ENCODE measurements around the gene CD300LF. TPM values are rescaled to one million over a fixed set of nuclear protein-coding genes. Genes with fewer than 3 reads are reported as not detected.
A peak's percentile ranks its signal among the peaks of the same experiment; 100 is the strongest.

Gene CD300LF
- total and polyA plus RNA-seq, 2 experiments from 2014 or later = not detected

- DNase-seq (ENCODE audit: low spot score) (no peak), ATAC-seq (peak; percentile 34)
- H3K36me3 Mint-ChIP-seq (ENCODE audit: low read depth) = no peaks in the 10 kb centered on the region; the same call in 1 of the 3 replicates
- H3K4me2 ChIP-seq = peak overlapping the region; percentile 71
- no peaks in the 10 kb centered on the region for H3K27me3 ChIP-seq (ENCODE audit: insufficient read depth)
- TF ChIP-seq, protein P1, sequence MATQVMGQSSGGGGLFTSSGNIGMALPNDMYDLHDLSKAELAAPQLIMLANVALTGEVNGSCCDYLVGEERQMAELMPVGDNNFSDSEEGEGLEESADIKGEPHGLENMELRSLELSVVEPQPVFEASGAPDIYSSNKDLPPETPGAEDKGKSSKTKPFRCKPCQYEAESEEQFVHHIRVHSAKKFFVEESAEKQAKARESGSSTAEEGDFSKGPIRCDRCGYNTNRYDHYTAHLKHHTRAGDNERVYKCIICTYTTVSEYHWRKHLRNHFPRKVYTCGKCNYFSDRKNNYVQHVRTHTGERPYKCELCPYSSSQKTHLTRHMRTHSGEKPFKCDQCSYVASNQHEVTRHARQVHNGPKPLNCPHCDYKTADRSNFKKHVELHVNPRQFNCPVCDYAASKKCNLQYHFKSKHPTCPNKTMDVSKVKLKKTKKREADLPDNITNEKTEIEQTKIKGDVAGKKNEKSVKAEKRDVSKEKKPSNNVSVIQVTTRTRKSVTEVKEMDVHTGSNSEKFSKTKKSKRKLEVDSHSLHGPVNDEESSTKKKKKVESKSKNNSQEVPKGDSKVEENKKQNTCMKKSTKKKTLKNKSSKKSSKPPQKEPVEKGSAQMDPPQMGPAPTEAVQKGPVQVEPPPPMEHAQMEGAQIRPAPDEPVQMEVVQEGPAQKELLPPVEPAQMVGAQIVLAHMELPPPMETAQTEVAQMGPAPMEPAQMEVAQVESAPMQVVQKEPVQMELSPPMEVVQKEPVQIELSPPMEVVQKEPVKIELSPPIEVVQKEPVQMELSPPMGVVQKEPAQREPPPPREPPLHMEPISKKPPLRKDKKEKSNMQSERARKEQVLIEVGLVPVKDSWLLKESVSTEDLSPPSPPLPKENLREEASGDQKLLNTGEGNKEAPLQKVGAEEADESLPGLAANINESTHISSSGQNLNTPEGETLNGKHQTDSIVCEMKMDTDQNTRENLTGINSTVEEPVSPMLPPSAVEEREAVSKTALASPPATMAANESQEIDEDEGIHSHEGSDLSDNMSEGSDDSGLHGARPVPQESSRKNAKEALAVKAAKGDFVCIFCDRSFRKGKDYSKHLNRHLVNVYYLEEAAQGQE (IDR thresholded peaks at IDR 0.05; ENCODE audit: unreplicated experiment) = peak; percentile 45
- TF ChIP-seq ZNF331 (CRISPR knock-in tag; IDR thresholded peaks at IDR 0.05; ENCODE audit: low read depth) = no peak
- peaks cover 12% of the 10 kb centered on the region for H3K27me3 Mint-ChIP-seq (ENCODE audit: insufficient read depth, low read depth, poor library complexity)
- peak overlapping the region; percentile 76 for H3K27ac ChIP-seq (ENCODE audit: low read depth)
- H2AFZ ChIP-seq = no peak overlapping the region
- H3K4me1 ChIP-seq (ENCODE audit: insufficient read depth) = peaks cover 41% of the 10 kb centered on the region
- peaks cover 35% of the 10 kb centered on the region for H4K20me1 ChIP-seq (replicated peaks; ENCODE audit: insufficient read depth)
- no peaks in the 10 kb centered on the region for H3K9me2 ChIP-seq (ENCODE audit: insufficient read depth)
- H3F3A ChIP-seq (replicated peaks; ENCODE audit: low read depth) = no peaks in the 10 kb centered on the region
- peak overlapping the region; percentile 44 for H3K4me3 Mint-ChIP-seq
- H3K9me3 Mint-ChIP-seq = no peaks in the 10 kb centered on the region
- peak overlapping the region; percentile 35; the same call in 1 of the 2 replicates for H3K4me3 ChIP-seq
- peaks cover 54% of the 10 kb centered on the region for H3K79me2 ChIP-seq (replicated peaks; ENCODE audit: insufficient read depth)
- H3K4me1 Mint-ChIP-seq = peaks cover 60% of the 10 kb centered on the region
- H3K36me3 ChIP-seq (ENCODE audit: insufficient read depth) = no peaks in the 10 kb centered on the region
- peak overlapping the region; percentile 96 for H3K27ac Mint-ChIP-seq
Observed at GRCh38 chr17:74760404-74761105, 47.8 kb upstream of the CD300LF start.

DNA sequence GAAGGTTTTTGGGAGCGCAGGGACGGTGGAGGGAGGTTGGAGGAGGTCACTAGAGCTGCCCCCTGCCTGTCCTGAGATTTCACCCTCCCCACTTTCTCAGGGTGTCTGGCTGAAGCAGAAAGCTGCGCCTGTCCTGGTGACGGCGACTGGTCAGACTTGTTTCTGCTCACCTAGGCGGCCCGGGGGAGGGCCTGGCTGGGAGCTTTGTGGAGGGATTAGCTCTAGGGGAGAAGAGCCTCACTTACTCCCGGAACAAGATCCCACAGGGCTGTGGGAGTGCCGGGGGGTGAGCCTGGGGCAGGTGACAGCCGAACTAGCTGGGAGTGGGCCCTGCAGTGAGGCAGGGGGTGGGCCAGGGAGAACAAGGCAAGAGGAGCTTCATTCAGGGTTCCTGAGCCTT lies 47.2 kb upstream of the CD300LF start:
- Mint-ChIP-seq H3K4me1 (peaks cover 60% of the 10 kb centered on the region), H3K9me3 (no peaks in the 10 kb centered on the region), H3K27ac (peak overlapping the region; percentile 96), H3K27me3 (ENCODE audit: insufficient read depth, low read depth, poor library complexity) (peaks cover 12% of the 10 kb centered on the region), H3K36me3 (ENCODE audit: low read depth) (no peaks in the 10 kb centered on the region; the same call in 1 of the 3 replicates), H3K4me3 (peak overlapping the region; percentile 44; the same call in 1 of the 3 replicates)
- H2AFZ ChIP-seq = no peak overlapping the region
- no peaks in the 10 kb centered on the region for H3K9me2 ChIP-seq (ENCODE audit: insufficient read depth)
- DNase-seq (ENCODE audit: low spot score) (peak; percentile 54), ATAC-seq (peak; percentile 73)
- H3K4me1 ChIP-seq (ENCODE audit: insufficient read depth) = peaks cover 41% of the 10 kb centered on the region
- H3K27me3 ChIP-seq (ENCODE audit: insufficient read depth) = no peaks in the 10 kb centered on the region
- no peaks in the 10 kb centered on the region for H3K36me3 ChIP-seq (ENCODE audit: insufficient read depth)
- H3K4me2 ChIP-seq = peak overlapping the region; percentile 71
- H3K4me3 ChIP-seq = peak overlapping the region; percentile 35; the same call in 1 of the 2 replicates
- H3F3A ChIP-seq (replicated peaks; ENCODE audit: low read depth) = no peaks in the 10 kb centered on the region
- peak overlapping the region; percentile 76 for H3K27ac ChIP-seq (ENCODE audit: low read depth)
- H4K20me1 ChIP-seq (replicated peaks; ENCODE audit: insufficient read depth) = peaks cover 41% of the 10 kb centered on the region
- peaks cover 60% of the 10 kb centered on the region for H3K79me2 ChIP-seq (replicated peaks; ENCODE audit: insufficient read depth)
- TF ChIP-seq EZH2 (IDR thresholded peaks at IDR 0.05; ENCODE audit: low read depth, unreplicated experiment) = no peak
- TF ChIP-seq JUNB (IDR thresholded peaks at IDR 0.05; ENCODE audit: unreplicated experiment) = no peak
- no peak for TF ChIP-seq ZNF114 (CRISPR knock-in tag; IDR thresholded peaks at IDR 0.05)
- TF ChIP-seq NANOG (IDR thresholded peaks at IDR 0.05; ENCODE audit: borderline replicate concordance) = no peak
- TF ChIP-seq, protein P2, sequence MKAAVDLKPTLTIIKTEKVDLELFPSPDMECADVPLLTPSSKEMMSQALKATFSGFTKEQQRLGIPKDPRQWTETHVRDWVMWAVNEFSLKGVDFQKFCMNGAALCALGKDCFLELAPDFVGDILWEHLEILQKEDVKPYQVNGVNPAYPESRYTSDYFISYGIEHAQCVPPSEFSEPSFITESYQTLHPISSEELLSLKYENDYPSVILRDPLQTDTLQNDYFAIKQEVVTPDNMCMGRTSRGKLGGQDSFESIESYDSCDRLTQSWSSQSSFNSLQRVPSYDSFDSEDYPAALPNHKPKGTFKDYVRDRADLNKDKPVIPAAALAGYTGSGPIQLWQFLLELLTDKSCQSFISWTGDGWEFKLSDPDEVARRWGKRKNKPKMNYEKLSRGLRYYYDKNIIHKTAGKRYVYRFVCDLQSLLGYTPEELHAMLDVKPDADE (IDR thresholded peaks at IDR 0.05) = no peak
- no peak for TF ChIP-seq ZNF331 (CRISPR knock-in tag; IDR thresholded peaks at IDR 0.05; ENCODE audit: low read depth)
- TF ChIP-seq, protein P1 (IDR thresholded peaks at IDR 0.05; ENCODE audit: unreplicated experiment) = no peak
- no peak for TF ChIP-seq CREB1 (CRISPR knock-in tag; IDR thresholded peaks at IDR 0.05; ENCODE audit: low read depth)
- no peak for TF ChIP-seq CTCF (conservative IDR thresholded peaks at IDR 0.05; ENCODE audit: low read depth in 2 of 2)
- TF ChIP-seq EZH2phosphoT487 (IDR thresholded peaks at IDR 0.05; ENCODE audit: unreplicated experiment) = no peak
- TF ChIP-seq STAT1 (IDR thresholded peaks at IDR 0.05; ENCODE audit: unreplicated experiment) = no peak
- no peak for TF ChIP-seq POLR2AphosphoS5 (IDR thresholded peaks at IDR 0.05; ENCODE audit: low read depth)

All from GM23338 (cell line).